ENCODE results near the gene SPINDOC. TPM values are rescaled to one million over a fixed set of nuclear protein-coding genes. Genes with fewer than 3 reads are reported as not detected.
A peak's percentile ranks its signal among the peaks of the same experiment; 100 is the strongest.
"Not testable (repeated sequence)": the region's sequence is repeated elsewhere in the genome, so short reads cannot be mapped to it uniquely, and the experiment has no call there.

SPINDOC gene
- total RNA-seq, 1 donor from 2014 or later, result 19.6 TPM

GRCh38 chr11:63785823-63786222, 27.4 kb upstream of the SPINDOC start:
- DNase-seq (ENCODE audit: low spot score), result no peak

- no peak for DNase-seq (ENCODE audit: low spot score)
Observed at GRCh38 chr11:63791495-63792167, 21.6 kb upstream of the SPINDOC start.

GRCh38 chr11:63793161-63793560, 20.1 kb upstream of the SPINDOC start:
- no peak for DNase-seq (ENCODE audit: low spot score)

- no peak for DNase-seq (ENCODE audit: low spot score)
Observed at GRCh38 chr11:63795066-63795465, 18.2 kb upstream of the SPINDOC start.

DNA sequence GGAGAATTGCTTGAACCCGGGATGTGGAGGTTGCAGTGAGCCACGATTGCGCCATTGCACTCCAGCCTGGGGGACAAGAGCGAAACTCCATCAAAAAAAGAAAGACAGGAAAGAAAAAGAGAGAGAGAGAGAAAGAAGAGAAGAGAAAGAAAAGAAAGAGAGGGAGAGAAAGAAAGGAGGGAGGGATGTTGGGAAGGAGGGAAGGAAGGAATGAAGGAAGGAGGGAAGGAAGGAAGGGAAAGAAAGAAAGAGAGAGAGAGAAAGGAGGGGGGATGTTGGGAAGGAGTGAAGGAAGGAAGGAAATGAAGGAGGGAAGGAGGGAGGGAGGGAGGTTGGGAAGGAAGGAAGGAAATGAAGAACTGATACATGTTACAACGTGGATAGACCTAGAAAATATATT, 12.3 kb upstream of the SPINDOC start:
- DNase-seq (ENCODE audit: low spot score), result no peak

DNA sequence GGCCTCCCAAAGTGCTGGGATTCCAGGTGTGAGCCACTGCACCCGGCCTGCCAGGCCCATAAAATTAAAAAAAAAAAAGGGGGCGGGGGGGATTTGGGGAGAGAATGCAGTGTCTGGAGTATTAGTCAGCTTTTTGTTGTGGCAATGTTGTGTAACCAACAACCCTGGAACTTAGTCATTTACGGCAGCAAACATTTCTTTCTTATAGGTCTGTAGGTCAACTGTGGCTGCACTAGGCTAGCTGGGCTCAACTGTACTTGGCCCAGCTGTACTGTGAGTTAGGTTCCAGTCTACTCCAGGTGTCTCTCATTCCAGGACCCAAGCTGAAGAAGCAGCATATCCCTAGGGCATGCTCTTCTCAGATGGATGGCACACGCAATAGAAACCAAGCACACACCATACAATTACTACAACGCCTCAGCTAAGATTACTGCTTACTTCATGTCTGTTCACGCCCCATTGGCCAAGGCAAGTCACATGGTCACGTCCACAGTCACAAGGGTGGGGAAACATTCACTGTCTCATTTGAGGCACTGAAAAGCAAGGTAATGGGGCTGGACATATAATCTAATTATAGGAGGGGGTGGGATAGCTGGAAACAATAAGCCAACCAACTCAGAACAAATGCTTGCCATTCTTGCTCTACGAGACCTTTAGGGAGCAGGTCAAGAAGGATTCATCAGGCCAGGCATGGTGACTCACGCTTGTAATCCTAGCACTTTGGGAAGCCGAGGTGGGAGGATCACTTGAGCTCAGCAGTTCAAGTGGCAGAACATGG, 10.4 kb upstream of the SPINDOC start:
- no peak for DNase-seq (ENCODE audit: low spot score)

DNA sequence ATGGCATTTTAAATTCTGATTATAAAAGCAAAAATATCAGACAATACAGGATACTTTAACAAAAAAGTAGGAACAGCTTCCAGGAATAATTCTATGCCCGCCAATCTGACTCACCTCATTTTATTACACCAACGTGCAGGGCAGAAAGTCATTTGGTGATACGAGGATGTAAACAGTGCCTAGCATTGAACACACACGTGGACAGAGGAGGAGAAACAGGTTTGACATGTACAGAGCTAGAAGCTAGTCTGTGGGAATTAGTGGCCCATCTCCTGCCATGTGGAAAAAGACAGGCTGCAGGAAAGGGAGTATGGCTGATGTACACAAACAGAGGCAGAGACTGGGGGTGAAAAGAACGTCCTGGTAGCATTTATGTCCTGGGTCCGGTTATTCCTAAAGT, 9.0 kb upstream of the SPINDOC start:
- DNase-seq (ENCODE audit: low spot score), result peak; percentile 49

- no peak for DNase-seq (ENCODE audit: low spot score)
Observed at GRCh38 chr11:63805844-63806415, 7.3 kb upstream of the SPINDOC start.

GRCh38 chr11:63810383-63810782, 2.9 kb upstream of the SPINDOC start:
- not testable (repeated sequence) for DNase-seq (ENCODE audit: low spot score)

GRCh38 chr11:63811522-63811921, 1.7 kb upstream of the SPINDOC start:
- DNase-seq (ENCODE audit: low spot score), result no peak

DNA sequence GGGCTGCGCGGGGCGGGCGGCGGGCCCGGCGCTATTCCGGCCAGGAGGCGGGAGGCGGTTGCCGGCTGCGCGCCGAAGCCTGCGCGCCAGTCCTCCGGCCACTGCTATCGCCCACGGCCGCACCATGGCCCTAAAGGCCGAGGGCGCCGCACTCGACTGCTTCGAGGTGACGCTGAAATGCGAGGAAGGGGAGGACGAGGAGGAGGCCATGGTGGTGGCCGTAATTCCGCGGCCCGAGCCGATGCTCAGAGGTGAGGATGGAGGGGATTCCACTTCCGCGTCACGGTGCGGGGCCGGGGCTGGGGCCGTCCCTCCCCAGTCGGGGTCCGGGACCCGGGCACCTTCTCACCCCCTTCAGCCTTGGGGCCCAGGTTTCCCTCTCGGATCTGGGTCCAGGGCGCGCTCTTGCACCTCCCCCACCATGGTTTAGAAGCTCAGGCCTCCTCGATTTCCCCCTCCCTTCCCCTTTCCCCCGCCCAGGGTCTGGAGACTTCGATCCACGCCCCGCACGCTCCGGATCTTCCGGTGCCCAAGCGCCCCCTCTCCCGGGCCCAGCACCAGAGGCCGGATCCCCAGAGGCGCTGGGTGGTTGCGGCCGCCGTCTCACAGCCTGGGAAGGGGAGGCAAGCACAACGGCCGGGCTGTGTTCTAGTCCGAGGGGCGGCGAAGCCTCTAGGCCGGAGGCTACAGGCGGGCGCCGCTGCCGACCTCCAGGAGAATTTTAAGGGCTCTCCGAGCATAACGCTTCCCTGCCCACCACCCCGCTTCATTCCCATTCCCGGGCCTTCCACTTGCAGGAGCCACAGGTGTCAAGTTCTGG, 517 bp downstream of the SPINDOC start:
- DNase-seq (ENCODE audit: low spot score), result peak; percentile 29

GRCh38 chr11:63814383-63814736, 1.1 kb downstream of the SPINDOC start:
- no peak for DNase-seq (ENCODE audit: low spot score)

DNA sequence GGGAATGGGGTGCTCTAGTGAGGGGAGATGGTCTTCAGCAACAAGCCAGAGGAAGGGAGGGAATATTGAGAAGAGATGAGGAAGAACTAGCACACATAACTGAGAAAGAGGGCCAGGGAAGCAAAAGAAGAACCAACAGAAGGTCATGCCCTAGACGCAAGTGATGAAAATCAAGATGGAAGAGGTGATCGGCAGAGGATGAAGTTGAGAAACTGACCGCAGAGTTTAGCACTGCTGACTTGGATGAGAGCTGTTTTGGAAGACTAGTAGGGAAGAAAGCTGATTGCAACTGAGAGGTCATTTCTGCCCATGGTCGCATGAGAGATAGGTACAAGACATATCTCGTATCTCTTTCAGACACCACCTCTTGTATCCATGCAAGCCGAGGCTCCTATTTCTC, 2.9 kb downstream of the SPINDOC start:
- DNase-seq (ENCODE audit: low spot score), result no peak

DNA sequence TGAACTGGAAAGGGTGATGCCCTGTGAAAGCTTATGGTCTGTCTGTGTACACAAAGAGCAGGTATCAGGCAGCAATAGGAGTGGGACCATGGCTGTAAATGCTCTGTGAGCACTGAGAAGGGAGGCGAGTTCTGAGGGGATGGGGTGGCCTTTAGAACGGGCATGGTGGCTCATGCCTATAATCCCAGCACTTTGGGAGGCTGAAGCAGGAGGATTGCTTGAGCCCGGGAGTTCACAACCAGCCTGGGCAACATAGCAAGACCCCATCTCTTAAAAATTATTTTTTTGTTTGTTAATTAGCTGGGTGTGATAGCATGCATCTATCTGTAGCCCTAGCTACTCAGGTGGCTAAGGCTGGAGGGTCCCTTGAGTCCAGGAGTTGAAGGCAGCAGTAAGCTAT, 3.5 kb downstream of the SPINDOC start:
- DNase-seq (ENCODE audit: low spot score), result no peak

DNA sequence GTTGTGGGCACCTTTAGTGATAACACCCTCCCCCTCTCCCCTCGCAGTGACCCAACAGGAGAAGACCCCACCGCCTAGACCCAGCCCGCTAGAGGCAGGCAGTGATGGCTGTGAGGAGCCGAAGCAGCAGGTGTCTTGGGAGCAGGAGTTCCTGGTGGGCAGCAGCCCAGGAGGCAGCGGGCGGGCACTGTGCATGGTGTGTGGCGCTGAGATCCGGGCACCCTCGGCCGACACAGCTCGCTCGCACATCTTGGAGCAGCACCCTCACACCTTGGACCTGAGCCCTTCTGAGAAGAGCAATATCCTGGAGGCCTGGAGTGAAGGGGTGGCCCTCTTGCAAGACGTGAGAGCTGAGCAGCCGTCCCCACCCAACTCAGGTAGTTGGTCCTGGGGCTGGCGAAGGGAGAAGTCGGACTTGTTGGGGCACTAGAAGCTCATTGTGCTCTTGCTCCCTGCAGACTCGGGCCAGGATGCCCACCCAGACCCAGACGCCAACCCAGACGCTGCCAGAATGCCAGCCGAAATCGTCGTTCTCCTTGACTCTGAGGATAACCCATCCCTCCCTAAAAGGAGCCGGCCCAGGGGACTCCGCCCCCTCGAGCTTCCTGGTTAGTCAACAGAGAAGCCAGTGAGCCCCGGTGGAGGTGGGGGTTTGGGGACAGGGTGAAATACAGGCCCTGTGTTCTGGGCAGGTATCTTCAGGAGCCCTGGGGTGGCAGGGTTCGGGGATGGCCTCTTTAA, 4.7 kb downstream of the SPINDOC start:
- no peak for DNase-seq (ENCODE audit: low spot score)

DNA sequence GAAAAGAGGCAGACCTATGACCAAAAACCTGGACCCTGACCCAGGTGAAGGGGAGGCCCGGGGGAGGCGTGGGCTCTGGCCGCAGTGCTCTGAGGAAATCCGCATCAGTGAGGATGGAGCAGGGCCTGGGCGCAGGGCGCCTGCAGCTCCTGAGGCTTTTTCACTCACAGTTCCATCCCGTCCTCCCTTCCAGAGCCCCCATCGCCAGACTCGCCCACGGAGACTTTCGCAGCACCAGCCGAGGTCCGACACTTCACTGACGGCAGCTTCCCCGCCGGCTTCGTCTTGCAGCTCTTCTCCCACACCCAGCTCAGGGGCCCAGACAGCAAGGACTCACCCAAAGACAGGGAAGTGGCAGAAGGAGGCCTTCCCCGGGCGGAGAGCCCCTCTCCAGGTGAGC, 5.4 kb downstream of the SPINDOC start:
- no peak for DNase-seq (ENCODE audit: low spot score)

DNA sequence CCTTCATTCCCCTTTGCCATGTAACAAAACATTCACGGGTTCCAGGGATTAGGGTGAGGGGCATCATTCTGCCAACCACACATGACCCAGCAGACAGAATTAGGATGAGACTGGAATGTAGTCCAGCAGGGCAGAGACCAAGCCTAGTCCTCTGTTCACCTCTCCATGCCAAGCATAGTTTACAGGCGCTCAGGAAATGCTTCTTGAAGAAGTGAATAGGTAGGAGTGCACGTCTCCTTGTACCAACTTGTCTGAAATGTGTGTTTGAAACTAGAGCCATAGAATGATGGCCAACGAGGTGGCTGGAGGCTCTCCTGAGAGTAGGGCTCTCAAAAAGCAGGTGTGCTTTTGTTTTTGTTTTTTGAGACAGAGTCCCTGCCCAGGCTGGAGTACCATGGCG, 8.2 kb downstream of the SPINDOC start:
- DNase-seq (ENCODE audit: low spot score), result no peak

DNA sequence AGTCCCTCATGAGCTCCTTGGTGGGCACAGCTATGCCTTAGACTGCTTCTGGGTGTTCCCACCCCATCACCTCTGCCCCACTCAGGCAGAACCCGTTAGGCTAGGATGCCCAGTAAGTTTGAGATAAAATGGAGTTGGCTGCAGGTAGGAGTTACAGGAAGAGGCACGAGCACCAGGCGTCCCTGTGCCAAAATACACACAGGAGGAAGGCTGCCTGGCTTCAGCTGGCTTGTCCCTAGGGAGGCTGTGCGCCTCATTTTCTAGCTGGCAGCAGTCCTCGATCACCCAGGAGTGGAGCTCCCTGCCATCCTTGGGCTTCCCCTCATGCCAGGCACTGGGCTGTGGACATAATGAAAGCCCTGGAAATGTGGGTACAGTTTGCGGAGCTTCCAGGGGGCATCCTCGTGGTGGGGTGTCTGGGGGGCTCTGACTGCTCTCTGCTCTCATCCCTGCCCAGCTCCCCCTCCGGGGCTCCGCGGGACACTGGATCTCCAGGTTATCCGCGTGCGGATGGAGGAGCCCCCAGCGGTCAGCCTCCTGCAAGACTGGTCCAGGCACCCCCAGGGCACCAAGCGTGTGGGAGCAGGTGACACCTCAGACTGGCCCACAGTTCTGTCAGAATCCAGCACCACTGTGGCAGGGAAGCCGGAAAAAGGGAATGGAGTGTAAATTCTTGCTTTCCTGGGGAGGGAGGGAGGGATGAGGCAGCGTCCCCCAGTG, 13.4 kb downstream of the SPINDOC start:
- DNase-seq (ENCODE audit: low spot score), result no peak

- DNase-seq (ENCODE audit: low spot score), result no peak
Observed at GRCh38 chr11:63829823-63830489, 16.7 kb downstream of the SPINDOC start.

- no peak for DNase-seq (ENCODE audit: low spot score)
Observed at GRCh38 chr11:63831326-63831725, 18.1 kb downstream of the SPINDOC start.
